PFSK-1 (cell line): ENCODE results near the gene DEDD2.

ENCODE experiments used
- FOXP2 ChIP-seq: optimal IDR thresholded peaks from 2 replicates; pipeline ENCODE3; 2011; ENCODE audit warnings: borderline replicate concordance, control low read depth, inconsistent platforms; ENCODE audit not compliant: insufficient read depth; ENCODE audit errors: extremely low read length, extremely low read depth
- POLR2AphosphoS5 ChIP-seq: IDR thresholded peaks from 2 replicates; pipeline ENCODE4 v1.6.1; 2012; ENCODE audit warnings: low read depth, mild to moderate bottlenecking, control low read depth, low read length, moderate library complexity
- REST ChIP-seq, 2 experiments: IDR thresholded peaks; 2 replicates each; pipeline versions ENCODE4 v1.6.1 to v1.8.0; 2011 to 2012; ENCODE audit warnings: low read depth in 2 of 2, low read length in 2 of 2, control low read depth in 1 of 2, inconsistent platforms in 1 of 2, mild to moderate bottlenecking in 1 of 2, moderate library complexity in 1 of 2; ENCODE audit not compliant: insufficient read depth in 1 of 2
- SIN3A ChIP-seq: IDR thresholded peaks from 2 replicates; pipeline ENCODE4 v1.6.1; 2012; ENCODE audit warnings: mild to moderate bottlenecking, low read length, moderate library complexity, borderline replicate concordance; ENCODE audit not compliant: insufficient read depth
- TAF1 ChIP-seq: IDR thresholded peaks from 2 replicates; pipeline ENCODE4 v1.6.1; 2012; ENCODE audit warnings: low read length, control low read depth, borderline replicate concordance; ENCODE audit not compliant: insufficient read depth

- peak; percentile 74 for TF ChIP-seq POLR2AphosphoS5
- TF ChIP-seq SIN3A = peak; percentile 86; the same call in 1 of the 2 replicates
- TF ChIP-seq TAF1 = peak; percentile 57; the same call in 1 of the 2 replicates
- TF ChIP-seq REST (IDR thresholded peaks at IDR 0.05; ENCODE audit: insufficient read depth in 1 of 2, low read depth in 2 of 2, low read length in 2 of 2) = peak in 1 of 2 experiments; percentile 55; a peak in 1 of 4 replicates
- TF ChIP-seq FOXP2 = no peak
Observed at GRCh38 chr19:42255766-42256745, 38.6 kb upstream of the DEDD2 start.
